ENCODE results near the gene PCBD1.

Gene PCBD1

GRCh38 chr10:70917226-70917625, 28.9 kb upstream of the PCBD1 start:
- DNase-seq: no peak

GRCh38 chr10:70916241-70916640, 27.9 kb upstream of the PCBD1 start:
- DNase-seq: no peak

- DNase-seq: no peak
Measured at GRCh38 chr10:70915806-70916205, 27.4 kb upstream of the PCBD1 start.

GRCh38 chr10:70915206-70915605, 26.8 kb upstream of the PCBD1 start:
- DNase-seq: no peak

- no peak for DNase-seq
Measured at GRCh38 chr10:70914316-70914864, 26.0 kb upstream of the PCBD1 start.

GRCh38 chr10:70913893-70914240, 25.5 kb upstream of the PCBD1 start:
- no peak for DNase-seq

- no peak for DNase-seq
Measured at GRCh38 chr10:70913191-70913892, 25.0 kb upstream of the PCBD1 start.

GRCh38 chr10:70912556-70912955, 24.2 kb upstream of the PCBD1 start:
- no peak for DNase-seq

- DNase-seq: no peak
Measured at GRCh38 chr10:70911386-70911785, 23.0 kb upstream of the PCBD1 start.

GRCh38 chr10:70910486-70911341, 22.3 kb upstream of the PCBD1 start:
- no peak for DNase-seq

- no peak for DNase-seq
Measured at GRCh38 chr10:70909326-70909935, 21.1 kb upstream of the PCBD1 start.

- no peak for DNase-seq
Measured at GRCh38 chr10:70908406-70909296, 20.3 kb upstream of the PCBD1 start.

GRCh38 chr10:70907637-70908405, 19.5 kb upstream of the PCBD1 start:
- DNase-seq: no peak

GRCh38 chr10:70906953-70907636, 18.7 kb upstream of the PCBD1 start:
- no peak for DNase-seq

- no peak for DNase-seq
Measured at GRCh38 chr10:70906031-70906783, 17.8 kb upstream of the PCBD1 start.

- DNase-seq: no peak
Measured at GRCh38 chr10:70905071-70906021, 17.0 kb upstream of the PCBD1 start.

GRCh38 chr10:70903262-70903921, 15.0 kb upstream of the PCBD1 start:
- no peak for DNase-seq

GRCh38 chr10:70902661-70903261, 14.4 kb upstream of the PCBD1 start:
- DNase-seq: no peak
